ENCODE data around the gene C3orf22.

DNA sequence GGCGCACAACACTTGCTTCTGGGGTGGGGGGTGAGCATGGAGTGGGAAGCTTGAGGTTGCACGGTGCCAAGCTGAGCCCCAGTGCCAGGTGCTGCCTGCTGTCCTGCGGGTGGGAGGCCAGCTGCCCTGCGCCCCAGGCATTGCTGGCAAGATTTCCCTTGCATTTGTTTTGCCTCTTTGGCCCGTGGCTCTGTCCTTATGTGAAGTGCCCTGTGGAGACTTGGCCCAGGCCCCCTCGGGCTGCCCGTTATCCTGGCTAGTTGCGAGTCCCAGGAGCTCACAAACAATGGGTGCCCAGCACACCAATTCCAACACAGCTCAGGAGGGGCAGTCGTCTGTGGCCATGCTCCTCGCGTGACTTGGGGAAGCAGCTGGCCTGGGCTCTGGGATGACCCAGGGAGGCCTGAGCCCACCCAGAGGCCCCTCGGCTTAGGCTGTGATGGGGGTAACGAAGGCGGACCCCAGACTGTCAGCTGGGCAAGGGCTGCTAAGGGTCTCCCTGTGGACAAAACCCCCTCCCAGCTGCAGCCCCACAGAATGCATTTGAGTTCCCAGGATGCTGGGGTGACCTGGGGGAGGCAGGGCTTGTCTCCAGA lies 5.9 kb downstream of the C3orf22 start:
- TF ChIP-seq, protein P1, sequence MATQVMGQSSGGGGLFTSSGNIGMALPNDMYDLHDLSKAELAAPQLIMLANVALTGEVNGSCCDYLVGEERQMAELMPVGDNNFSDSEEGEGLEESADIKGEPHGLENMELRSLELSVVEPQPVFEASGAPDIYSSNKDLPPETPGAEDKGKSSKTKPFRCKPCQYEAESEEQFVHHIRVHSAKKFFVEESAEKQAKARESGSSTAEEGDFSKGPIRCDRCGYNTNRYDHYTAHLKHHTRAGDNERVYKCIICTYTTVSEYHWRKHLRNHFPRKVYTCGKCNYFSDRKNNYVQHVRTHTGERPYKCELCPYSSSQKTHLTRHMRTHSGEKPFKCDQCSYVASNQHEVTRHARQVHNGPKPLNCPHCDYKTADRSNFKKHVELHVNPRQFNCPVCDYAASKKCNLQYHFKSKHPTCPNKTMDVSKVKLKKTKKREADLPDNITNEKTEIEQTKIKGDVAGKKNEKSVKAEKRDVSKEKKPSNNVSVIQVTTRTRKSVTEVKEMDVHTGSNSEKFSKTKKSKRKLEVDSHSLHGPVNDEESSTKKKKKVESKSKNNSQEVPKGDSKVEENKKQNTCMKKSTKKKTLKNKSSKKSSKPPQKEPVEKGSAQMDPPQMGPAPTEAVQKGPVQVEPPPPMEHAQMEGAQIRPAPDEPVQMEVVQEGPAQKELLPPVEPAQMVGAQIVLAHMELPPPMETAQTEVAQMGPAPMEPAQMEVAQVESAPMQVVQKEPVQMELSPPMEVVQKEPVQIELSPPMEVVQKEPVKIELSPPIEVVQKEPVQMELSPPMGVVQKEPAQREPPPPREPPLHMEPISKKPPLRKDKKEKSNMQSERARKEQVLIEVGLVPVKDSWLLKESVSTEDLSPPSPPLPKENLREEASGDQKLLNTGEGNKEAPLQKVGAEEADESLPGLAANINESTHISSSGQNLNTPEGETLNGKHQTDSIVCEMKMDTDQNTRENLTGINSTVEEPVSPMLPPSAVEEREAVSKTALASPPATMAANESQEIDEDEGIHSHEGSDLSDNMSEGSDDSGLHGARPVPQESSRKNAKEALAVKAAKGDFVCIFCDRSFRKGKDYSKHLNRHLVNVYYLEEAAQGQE (IDR thresholded peaks at IDR 0.05; ENCODE audit: insufficient read depth in 1 of 2, low read depth in 2 of 2, low read length in 2 of 2), result no peak
- no peak for TF ChIP-seq POLR2AphosphoS5 (IDR thresholded peaks at IDR 0.05; ENCODE audit: low read depth, low read length)
- TF ChIP-seq SIN3A (IDR thresholded peaks at IDR 0.05; ENCODE audit: borderline replicate concordance, insufficient read depth, low read length), result no peak
- TF ChIP-seq TAF1 (IDR thresholded peaks at IDR 0.05; ENCODE audit: borderline replicate concordance, insufficient read depth, low read length), result no peak
- no peak for TF ChIP-seq FOXP2 (optimal IDR thresholded peaks at IDR 0.05; ENCODE audit: borderline replicate concordance, extremely low read depth, extremely low read length, insufficient read depth)
